ENCODE results near the gene KYAT1.

DNA sequence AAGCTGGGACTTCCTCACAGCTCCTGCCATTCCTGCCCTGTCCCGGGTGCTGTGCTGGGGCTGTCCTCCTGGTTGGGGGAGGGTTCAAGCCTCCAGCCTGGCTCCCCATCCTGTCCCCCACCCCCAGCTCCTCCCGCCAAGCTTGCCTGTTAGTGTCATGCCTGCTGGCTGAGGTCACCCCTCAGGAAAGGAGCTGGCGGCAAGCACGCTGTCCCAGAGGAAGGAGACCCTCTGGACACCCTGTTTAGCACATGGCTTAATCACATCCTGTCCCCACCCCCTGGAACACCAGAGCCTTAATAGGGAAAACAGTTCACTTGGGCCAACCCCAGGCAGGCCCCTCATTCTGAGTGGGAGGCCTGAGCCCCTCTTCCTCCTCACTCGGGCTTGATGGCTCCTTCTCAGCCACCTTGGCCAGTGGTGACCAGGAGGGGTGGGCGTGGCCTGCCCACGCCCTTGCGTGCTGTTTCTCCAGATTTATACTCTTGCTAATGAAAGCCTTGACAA lies 29.8 kb upstream of the KYAT1 start:
- TF ChIP-seq CTCF (IDR thresholded peaks at IDR 0.05; ENCODE audit: control extremely low read depth in 1 of 3, insufficient read depth in 1 of 3, low read depth in 1 of 3, low read length in 3 of 3) (no peak), MAX (IDR thresholded peaks at IDR 0.05) (no peak), PHF8 (conservative IDR thresholded peaks at IDR 0.05; ENCODE audit: low read depth, low read length) (no peak), POLR2A (IDR thresholded peaks at IDR 0.05; ENCODE audit: control extremely low read depth in 1 of 2, low read depth in 2 of 2, low read length in 2 of 2) (no peak), SP4 (IDR thresholded peaks at IDR 0.05; ENCODE audit: low read length) (no peak), KDM1A (IDR thresholded peaks at IDR 0.05; ENCODE audit: borderline replicate concordance, low read length) (no peak), EP300 (IDR thresholded peaks at IDR 0.05; ENCODE audit: borderline replicate concordance in 1 of 2, low read depth in 2 of 2, low read length in 2 of 2) (no peak), GTF2F1 (IDR thresholded peaks at IDR 0.05; ENCODE audit: borderline replicate concordance, low read depth, low read length) (no peak), POLR2AphosphoS5 (IDR thresholded peaks at IDR 0.05; ENCODE audit: low read depth, low read length) (no peak), EZH2 (IDR thresholded peaks at IDR 0.05; ENCODE audit: low read depth, low read length, severe bottlenecking) (no peak)

All from H1 (cell line).